ENCODE data around the gene ALPG. TPM values are rescaled to one million over a fixed set of nuclear protein-coding genes. Genes with fewer than 3 reads are reported as not detected.

ALPG gene
- total RNA-seq, 1 experiment from 2014 or later, result 1.2 TPM

DNA sequence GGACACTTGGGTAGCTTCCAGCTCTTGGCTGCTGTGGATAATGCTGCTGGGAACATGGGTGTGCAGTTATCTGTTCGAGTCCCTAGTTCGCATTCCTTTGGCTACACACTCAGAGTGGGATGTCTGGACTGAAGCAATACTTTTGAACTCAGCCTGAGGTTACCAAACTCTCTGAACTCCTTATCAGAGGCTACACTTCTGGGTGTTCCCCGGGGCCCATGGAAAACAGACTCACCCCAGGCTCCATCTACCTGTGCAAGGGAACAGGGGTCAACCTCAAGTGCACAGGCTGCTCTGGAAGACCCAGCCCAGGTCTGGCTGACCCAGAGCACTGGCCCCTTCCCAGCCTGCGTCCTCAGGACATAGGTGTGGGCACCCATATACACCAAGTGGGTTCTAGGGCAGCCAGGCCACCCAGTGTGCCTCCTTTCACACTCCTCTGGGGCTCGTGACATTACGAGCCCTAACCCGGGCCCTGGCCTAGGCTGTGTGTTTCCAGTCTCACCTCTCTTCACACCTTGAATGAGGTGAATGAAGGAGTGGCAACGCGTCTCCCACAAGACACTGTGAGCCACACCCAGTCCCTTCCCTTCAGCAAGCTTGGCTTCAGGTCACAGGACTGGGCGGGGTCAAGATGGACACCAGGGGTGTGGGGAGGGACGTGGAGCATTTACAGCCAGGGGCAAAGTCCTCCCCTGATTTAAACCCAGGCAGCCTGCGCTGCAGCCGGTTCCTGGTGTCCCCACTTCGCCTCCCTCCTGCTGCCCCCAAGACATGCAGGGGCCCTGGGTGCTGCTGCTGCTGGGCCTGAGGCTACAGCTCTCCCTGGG, 49.0 kb downstream of the ALPG start, which contains the start of gene ALPI:
ALPI (plus strand) TSS at position 728 of the 830 bp plus-strand sequence; CDS start at position 775, 47 bp downstream.
- ATAC-seq, result no peak
- Mint-ChIP-seq H3K36me3 (no peaks in the 10 kb centered on the region), H3K27me3 (ENCODE audit: low read depth) (no peaks in the 10 kb centered on the region; the same call in 1 of the 2 replicates), H3K4me3 (no peak within 1 kb of the TSS), H3K9me3 (no peaks in the 10 kb centered on the region), H3K4me1 (no peaks in the 10 kb centered on the region), H3K27ac (no peak within 1 kb of the TSS)
- TF ChIP-seq NFATC4 (CRISPR knock-in tag; IDR thresholded peaks at IDR 0.05) (no peak), ZNF416 (CRISPR knock-in tag; IDR thresholded peaks at IDR 0.05) (no peak)
- no peak for DNase-seq (ENCODE audit: low spot score)
- ChIA-PET POLR2A (no interaction called here), CTCF (interaction anchor here (0.8 kb wide), 1 partner anchor 9 kb away, joined by 3 read pairs; no protein-coding TSS in a partner anchor)

- no peak for TF ChIP-seq ZNF423 (CRISPR knock-in tag; IDR thresholded peaks at IDR 0.05)
- TF ChIP-seq ESRRA (CRISPR knock-in tag; IDR thresholded peaks at IDR 0.05; ENCODE audit: borderline replicate concordance), result no peak
- no peak for TF ChIP-seq STAT6 (CRISPR knock-in tag; conservative IDR thresholded peaks at IDR 0.05; ENCODE audit: low read depth)
- TF ChIP-seq KAT7 (CRISPR knock-in tag; IDR thresholded peaks at IDR 0.05; ENCODE audit: borderline replicate concordance), result no peak
- no peak for TF ChIP-seq SP1 (CRISPR knock-in tag; conservative IDR thresholded peaks at IDR 0.05)
- TF ChIP-seq OVOL2 (CRISPR knock-in tag; IDR thresholded peaks at IDR 0.05; ENCODE audit: borderline replicate concordance), result no peak
- TF ChIP-seq ZBTB21 (CRISPR knock-in tag; IDR thresholded peaks at IDR 0.05; ENCODE audit: borderline replicate concordance), result no peak
- TF ChIP-seq CREB1 (CRISPR knock-in tag; IDR thresholded peaks at IDR 0.05), result no peak
- TF ChIP-seq NFATC4 (CRISPR knock-in tag; IDR thresholded peaks at IDR 0.05), result no peak
- no peak for TF ChIP-seq PRRX2 (CRISPR knock-in tag; IDR thresholded peaks at IDR 0.05)
- TF ChIP-seq FOXP1 (CRISPR knock-in tag; IDR thresholded peaks at IDR 0.05; ENCODE audit: borderline replicate concordance), result no peak
- TF ChIP-seq, protein P1, sequence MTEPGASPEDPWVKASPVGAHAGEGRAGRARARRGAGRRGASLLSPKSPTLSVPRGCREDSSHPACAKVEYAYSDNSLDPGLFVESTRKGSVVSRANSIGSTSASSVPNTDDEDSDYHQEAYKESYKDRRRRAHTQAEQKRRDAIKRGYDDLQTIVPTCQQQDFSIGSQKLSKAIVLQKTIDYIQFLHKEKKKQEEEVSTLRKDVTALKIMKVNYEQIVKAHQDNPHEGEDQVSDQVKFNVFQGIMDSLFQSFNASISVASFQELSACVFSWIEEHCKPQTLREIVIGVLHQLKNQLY (CRISPR knock-in tag; IDR thresholded peaks at IDR 0.05), result no peak
- no peak for TF ChIP-seq ZNF121 (CRISPR knock-in tag; IDR thresholded peaks at IDR 0.05)
- H3K36me3 Mint-ChIP-seq, result no peaks in the 10 kb centered on the region
- no peak overlapping the region for H3K4me3 Mint-ChIP-seq
- no peaks in the 10 kb centered on the region for H3K4me1 Mint-ChIP-seq
- ChIA-PET CTCF (interaction anchor here (0.8 kb wide), 1 partner anchor 10 kb away, joined by 3 read pairs; no protein-coding TSS in a partner anchor), POLR2A (no interaction called here)
- H3K27me3 Mint-ChIP-seq (ENCODE audit: low read depth), result no peaks in the 10 kb centered on the region; the same call in 1 of the 2 replicates
- no peaks in the 10 kb centered on the region for H3K9me3 Mint-ChIP-seq
- no peak for DNase-seq (ENCODE audit: low spot score)
- no peak for ATAC-seq
- H3K27ac Mint-ChIP-seq, result no peak overlapping the region
Measured at GRCh38 chr2:232456296-232457120, 49.9 kb downstream of the ALPG start.

DNA sequence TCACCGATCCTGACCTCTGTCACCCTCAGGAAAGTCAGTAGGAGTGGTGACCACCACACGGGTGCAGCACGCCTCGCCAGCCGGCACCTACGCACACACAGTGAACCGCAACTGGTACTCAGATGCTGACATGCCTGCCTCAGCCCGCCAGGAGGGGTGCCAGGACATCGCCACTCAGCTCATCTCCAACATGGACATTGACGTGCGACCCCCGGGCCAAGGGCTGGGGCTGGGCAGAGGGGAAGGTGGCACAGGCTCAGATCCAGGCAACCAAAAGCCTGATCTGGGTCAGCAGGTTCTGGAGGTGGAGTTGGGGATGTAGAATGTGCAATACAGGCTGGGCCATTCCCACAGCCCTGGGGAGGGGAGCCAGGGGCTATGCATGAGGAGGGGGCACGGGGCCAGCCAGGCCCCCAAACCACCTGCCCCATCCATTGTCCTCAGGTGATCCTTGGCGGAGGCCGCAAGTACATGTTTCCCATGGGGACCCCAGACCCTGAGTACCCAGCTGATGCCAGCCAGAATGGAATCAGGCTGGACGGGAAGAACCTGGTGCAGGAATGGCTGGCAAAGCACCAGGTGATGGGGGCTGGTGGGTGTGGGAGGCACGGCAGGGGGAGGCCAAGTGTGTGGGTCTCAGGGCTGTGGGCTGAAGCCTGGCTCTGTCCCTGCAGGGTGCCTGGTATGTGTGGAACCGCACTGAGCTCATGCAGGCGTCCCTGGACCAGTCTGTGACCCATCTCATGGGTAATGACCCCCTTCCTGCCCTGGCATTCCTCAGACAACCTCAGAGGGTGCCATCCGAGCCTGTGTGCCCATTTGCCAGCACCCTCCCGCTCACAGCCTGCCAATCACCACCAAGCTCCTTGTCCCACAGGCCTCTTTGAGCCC, 50.7 kb downstream of the ALPG start:
- Mint-ChIP-seq H3K27me3 (ENCODE audit: low read depth) (no peaks in the 10 kb centered on the region; the same call in 1 of the 2 replicates), H3K4me1 (no peaks in the 10 kb centered on the region), H3K9me3 (no peaks in the 10 kb centered on the region), H3K27ac (no peak overlapping the region), H3K4me3 (no peak overlapping the region), H3K36me3 (no peaks in the 10 kb centered on the region)
- DNase-seq (ENCODE audit: low spot score), result no peak
- POLR2A ChIA-PET, result no interaction called here
- TF ChIP-seq, protein P1 (CRISPR knock-in tag; IDR thresholded peaks at IDR 0.05), result no peak
- no peak for TF ChIP-seq SMAD3 (CRISPR knock-in tag; IDR thresholded peaks at IDR 0.05; ENCODE audit: borderline replicate concordance)
- ATAC-seq, result no peak
- CTCF ChIA-PET, result interaction anchor here (1.6 to 2.1 kb wide), 2 partner anchors 10 to 64 kb away, joined by 4 to 6 read pairs; no protein-coding TSS in a partner anchor

Measured in WTC11 (cell line).